Mesenchymal stem cell (in vitro differentiated cells and primary cell): Measurements from ENCODE around the gene WDR73.
"Not testable (repeated sequence)": the region's sequence is repeated elsewhere in the genome, so short reads cannot be mapped to it uniquely, and the experiment has no call there.

Experiments
- DNase-seq: peaks from one replicate; pipeline ENCODE4 v3.0.0-alpha.2; 2013
- H2AFZ ChIP-seq: one replicate; pipeline ENCODE4 v1.6.1; 2013; ENCODE audit warnings: low read depth, mild to moderate bottlenecking, control low read depth, inconsistent platforms, low read length, moderate library complexity
- H2AK5ac ChIP-seq: 2 replicates; pipeline ENCODE4 v1.6.1; 2013; ENCODE audit warnings: low read length, moderate library complexity, mild to moderate bottlenecking, inconsistent platforms; ENCODE audit not compliant: severe bottlenecking
- H2BK120ac ChIP-seq: one replicate; pipeline ENCODE4 v1.6.1; 2013; ENCODE audit warnings: low read depth, mild to moderate bottlenecking, inconsistent platforms, low read length, moderate library complexity
- H2BK12ac ChIP-seq, 2 experiments: one replicate each; pipeline ENCODE4 v1.6.1; 2013; ENCODE audit warnings: inconsistent platforms in 2 of 2, low read length in 2 of 2, mild to moderate bottlenecking in 2 of 2, moderate library complexity in 2 of 2, control low read depth in 1 of 2
- H2BK15ac ChIP-seq: one replicate; pipeline ENCODE4 v1.6.1; 2013; ENCODE audit warnings: mild to moderate bottlenecking, low read depth, inconsistent platforms; ENCODE audit not compliant: poor library complexity, severe bottlenecking
- H2BK5ac ChIP-seq: 2 replicates; pipeline ENCODE4 v1.6.1; 2013; ENCODE audit warnings: low read depth, mild to moderate bottlenecking, low read length, control low read depth, inconsistent platforms; ENCODE audit not compliant: poor library complexity, severe bottlenecking
- H3K14ac ChIP-seq, 2 experiments: one replicate each; pipeline ENCODE4 v1.6.1; 2013; ENCODE audit warnings: inconsistent platforms in 2 of 2, low read length in 2 of 2, control low read depth in 1 of 2, mild to moderate bottlenecking in 1 of 2, moderate library complexity in 1 of 2
- H3K18ac ChIP-seq, 2 experiments: one replicate each; pipeline ENCODE4 v1.6.1; 2013; ENCODE audit warnings: inconsistent platforms in 2 of 2, low read length in 2 of 2, control low read depth in 1 of 2, low read depth in 1 of 2, mild to moderate bottlenecking in 1 of 2
- H3K23ac ChIP-seq, 2 experiments: one replicate each; pipeline ENCODE4 v1.6.1; 2013; ENCODE audit warnings: inconsistent platforms in 2 of 2, low read length in 2 of 2, mild to moderate bottlenecking in 2 of 2, moderate library complexity in 2 of 2, control low read depth in 1 of 2
- H3K27ac ChIP-seq: 2 replicates; pipeline ENCODE4 v1.5.1; 2013; ENCODE audit warnings: mild to moderate bottlenecking, moderate library complexity, low read length, control low read depth, inconsistent platforms; ENCODE audit not compliant: poor library complexity, severe bottlenecking
- H3K27me3 ChIP-seq, 2 experiments: 2 replicates each; pipeline versions ENCODE4 v1.6.1 to v1.7.0; 2013; ENCODE audit warnings: low read length in 2 of 2, mild to moderate bottlenecking in 2 of 2, moderate library complexity in 2 of 2, control low read depth in 1 of 2, inconsistent platforms in 1 of 2; ENCODE audit not compliant: control insufficient read depth in 1 of 2, insufficient read depth in 1 of 2
- H3K36me3 ChIP-seq, 2 experiments: 2 replicates each; pipeline versions ENCODE4 v1.6.1 to v1.7.0; 2013; ENCODE audit warnings: low read length in 2 of 2, control low read depth in 1 of 2, inconsistent platforms in 1 of 2, low read depth in 1 of 2, mild to moderate bottlenecking in 1 of 2; ENCODE audit not compliant: insufficient read depth in 2 of 2, control insufficient read depth in 1 of 2
- H3K4ac ChIP-seq, 2 experiments: one replicate each; pipeline ENCODE4 v1.6.1; 2013; ENCODE audit warnings: inconsistent platforms in 2 of 2, low read length in 2 of 2, mild to moderate bottlenecking in 2 of 2, moderate library complexity in 2 of 2, control low read depth in 1 of 2, low read depth in 1 of 2
- H3K4me1 ChIP-seq: 2 replicates; pipeline ENCODE4 v1.6.1; 2013; ENCODE audit warnings: low read depth, low read length, control low read depth; ENCODE audit not compliant: control insufficient read depth, insufficient read depth
- H3K4me2 ChIP-seq: 2 replicates; pipeline ENCODE4 v1.6.1; 2013; ENCODE audit warnings: low read length, mild to moderate bottlenecking, inconsistent platforms; ENCODE audit not compliant: poor library complexity, severe bottlenecking
- H3K4me3 ChIP-seq, 2 experiments: 2 replicates each; pipeline versions ENCODE4 v1.5.1 to v1.7.0; 2013; ENCODE audit warnings: low read length in 2 of 2, mild to moderate bottlenecking in 2 of 2, control low read depth in 1 of 2, low read depth in 1 of 2; ENCODE audit not compliant: insufficient read depth in 1 of 2
- H3K79me1 ChIP-seq: replicated peaks from 2 replicates; pipeline ENCODE4 v1.6.1; 2013; ENCODE audit warnings: mild to moderate bottlenecking, control low read depth, low read length, inconsistent platforms; ENCODE audit not compliant: poor library complexity, severe bottlenecking
- H3K9ac ChIP-seq: 2 replicates; pipeline ENCODE4 v1.7.0; 2013; ENCODE audit warnings: mild to moderate bottlenecking, low read length, moderate library complexity
- H3K9me3 ChIP-seq: 2 replicates; pipeline ENCODE4 v1.7.0; 2013; ENCODE audit warnings: mild to moderate bottlenecking, low read length; ENCODE audit not compliant: control insufficient read depth
- H4K8ac ChIP-seq: one replicate; pipeline ENCODE4 v1.6.1; 2013; ENCODE audit warnings: inconsistent platforms, mild to moderate bottlenecking, low read length, moderate library complexity
- H4K91ac ChIP-seq: one replicate; pipeline ENCODE4 v1.6.1; 2013; ENCODE audit warnings: mild to moderate bottlenecking, low read length, inconsistent platforms
- WGBS: methylation state at CpG from one replicate; pipeline ENCODE4 v1.1.7; 2013; ENCODE audit warnings: mixed read lengths; 5-methylcytosine and 5-hydroxymethylcytosine counted together

WDR73 gene

GRCh38 chr15:84641871-84642270, 12.2 kb downstream of the WDR73 start:
- H3K9me3 ChIP-seq, result not testable (repeated sequence)

GRCh38 chr15:84638103-84638502, 16.0 kb downstream of the WDR73 start:
- H3K4me2 ChIP-seq, result no peak overlapping the region
- H3K4me3 ChIP-seq, result no peak overlapping the region
- H3K27me3 ChIP-seq, result no peaks in the 10 kb centered on the region
- H2AK5ac ChIP-seq, result no peak overlapping the region
- no peak overlapping the region for H3K4ac ChIP-seq
- peaks cover 19% of the 10 kb centered on the region for H3K79me1 ChIP-seq
- H2BK5ac ChIP-seq, result no peak overlapping the region
- no peak overlapping the region for H3K14ac ChIP-seq
- H4K8ac ChIP-seq, result no peak overlapping the region
- no peak overlapping the region for H2BK120ac ChIP-seq
- WGBS, result 88% methylated on average over 1 of the region's 3 CpGs
- DNase-seq, result no peak
- no peak overlapping the region for H2BK12ac ChIP-seq
- peaks cover 39 to 69% of the 10 kb centered on the region in 2 experiments for H3K36me3 ChIP-seq
- H3K9ac ChIP-seq, result peak overlapping the region; percentile 19
- H3K23ac ChIP-seq, result no peak overlapping the region
- H2AFZ ChIP-seq, result no peak overlapping the region
- no peak overlapping the region for H3K27ac ChIP-seq
- no peaks in the 10 kb centered on the region for H3K9me3 ChIP-seq
- peaks cover 4% of the 10 kb centered on the region for H3K4me1 ChIP-seq
- H4K91ac ChIP-seq, result no peak overlapping the region
- H3K18ac ChIP-seq, result no peak overlapping the region
- H2BK15ac ChIP-seq, result no peak overlapping the region

More at GRCh38 chr15:84641871-84642270, 12.2 kb downstream of the WDR73 start:
- not testable (repeated sequence) for H3K27me3 ChIP-seq, DNase-seq, H3K18ac ChIP-seq, H3K4ac ChIP-seq, H2AK5ac ChIP-seq, H2BK12ac ChIP-seq, H3K9ac ChIP-seq, H2BK5ac ChIP-seq, H3K23ac ChIP-seq, H3K4me1 ChIP-seq, H3K4me3 ChIP-seq, H2BK15ac ChIP-seq, H3K4me2 ChIP-seq, H3K14ac ChIP-seq, H2BK120ac ChIP-seq, H2AFZ ChIP-seq, H3K27ac ChIP-seq, H4K8ac ChIP-seq, H4K91ac ChIP-seq
- Histone ChIP-seq H3K79me1 (peaks cover 23% of the 10 kb centered on the region), H3K36me3 (peaks cover 66 to 88% of the 10 kb centered on the region in 2 experiments)
- WGBS, result 96% methylated on average over 9 of the region's 9 CpGs

GRCh38 chr15:84634228-84634837, 19.8 kb downstream of the WDR73 start:
- Histone ChIP-seq H2BK12ac (no peak overlapping the region), H3K4me2 (peak overlapping the region; percentile 96), H3K4me3 (peak overlapping the region; percentile 70 to 93), H4K8ac (no peak overlapping the region), H3K9me3 (no peaks in the 10 kb centered on the region), H3K4ac (peak overlapping the region; percentile 42 to 60), H3K18ac (peak overlapping the region in 1 of 2 experiments; percentile 86), H2BK5ac (no peak overlapping the region), H4K91ac (no peak overlapping the region), H3K14ac (no peak overlapping the region), H3K27me3 (no peaks in the 10 kb centered on the region), H2AFZ (no peak overlapping the region), H2AK5ac (no peak overlapping the region), H3K9ac (peak overlapping the region; percentile 84), H2BK120ac (no peak overlapping the region), H2BK15ac (no peak overlapping the region), H3K27ac (no peak overlapping the region), H3K36me3 (peaks cover 7 to 32% of the 10 kb centered on the region in 2 experiments), H3K4me1 (peaks cover 13% of the 10 kb centered on the region), H3K23ac (peak overlapping the region in 1 of 2 experiments; percentile 37), H3K79me1 (peaks cover 23% of the 10 kb centered on the region)
- WGBS, result 27% methylated on average over 19 of the region's 23 CpGs
- DNase-seq, result peak; percentile 8

DNA sequence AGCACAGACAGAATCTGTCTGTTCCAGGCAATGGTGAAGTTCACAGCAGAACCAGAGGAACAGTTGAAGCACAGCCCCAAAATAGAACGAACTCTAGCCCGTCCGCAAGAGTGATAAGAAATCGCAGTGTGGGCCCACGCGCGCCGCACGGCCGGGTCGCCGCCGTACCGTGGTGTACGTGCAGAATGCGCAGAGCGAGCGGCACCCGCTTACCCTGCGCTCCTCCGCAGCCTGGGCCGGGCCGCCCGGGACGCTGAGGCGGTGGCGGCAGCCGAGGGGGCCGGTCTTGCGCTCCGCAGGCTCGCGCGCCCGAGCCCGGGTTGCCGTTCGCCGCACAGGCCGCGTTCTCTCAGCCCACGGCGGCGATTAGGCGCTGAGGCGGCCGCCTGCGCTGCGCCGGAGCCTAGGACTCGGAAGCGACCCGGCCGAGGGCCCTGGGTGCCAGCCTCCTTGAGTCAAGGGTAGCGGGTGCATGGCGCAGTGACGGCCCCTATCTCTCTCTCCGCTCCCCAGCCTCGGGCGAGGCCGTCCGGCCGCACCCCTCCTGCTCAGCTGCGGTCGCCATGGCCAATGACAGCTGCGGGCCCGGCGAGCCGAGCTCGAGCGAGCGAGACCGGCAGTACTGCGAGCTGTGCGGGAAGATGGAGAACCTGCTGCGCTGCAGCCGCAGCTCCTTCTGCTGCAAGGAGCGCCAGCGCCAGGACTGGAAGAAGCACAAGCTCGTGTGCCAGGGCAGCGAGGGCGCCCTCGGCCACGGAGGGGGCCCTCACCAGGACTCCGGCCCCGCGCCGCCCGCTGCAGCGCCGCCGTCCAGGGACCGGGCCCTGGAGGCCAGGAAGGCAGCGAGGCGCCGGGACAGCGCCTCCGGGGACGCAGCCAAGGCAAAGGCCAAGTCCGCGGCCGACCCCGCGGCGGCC, 20.5 kb downstream of the WDR73 start:
- H3K36me3 ChIP-seq, result peaks cover 6 to 25% of the 10 kb centered on the region in 2 experiments
- peak overlapping the region; percentile 74 to 86 for H3K18ac ChIP-seq
- H2BK5ac ChIP-seq, result no peak overlapping the region
- H3K9ac ChIP-seq, result peak overlapping the region; percentile 84
- no peak overlapping the region for H4K91ac ChIP-seq
- H2AK5ac ChIP-seq, result no peak overlapping the region
- no peaks in the 10 kb centered on the region for H3K27me3 ChIP-seq
- peak overlapping the region; percentile 39 for H3K27ac ChIP-seq
- H2BK120ac ChIP-seq, result no peak overlapping the region
- H3K4me1 ChIP-seq, result peaks cover 13% of the 10 kb centered on the region
- no peaks in the 10 kb centered on the region for H3K9me3 ChIP-seq
- peak overlapping the region; percentile 42 to 60 for H3K4ac ChIP-seq
- H3K14ac ChIP-seq, result peak overlapping the region in 1 of 2 experiments; percentile 91
- peak; percentile 85 for DNase-seq
- H2BK15ac ChIP-seq, result peak overlapping the region; percentile 49
- under 1% methylated on average over 97 of the region's 105 CpGs for WGBS
- H3K23ac ChIP-seq, result peak overlapping the region in 1 of 2 experiments; percentile 88
- H2BK12ac ChIP-seq, result peak overlapping the region in 1 of 2 experiments; percentile 69
- peak overlapping the region; percentile 55 for H2AFZ ChIP-seq
- peaks cover 23% of the 10 kb centered on the region for H3K79me1 ChIP-seq
- H4K8ac ChIP-seq, result peak overlapping the region; percentile 76
- H3K4me3 ChIP-seq, result peak overlapping the region; percentile 70 to 93
- peak overlapping the region; percentile 96 for H3K4me2 ChIP-seq
